Astrocyte (in vitro differentiated cells and primary cell): ENCODE data around the gene RBP4. TPM values are rescaled to one million over a fixed set of nuclear protein-coding genes. Genes with fewer than 3 reads are reported as not detected.

Experiments used
- DNase-seq: peaks from one replicate; pipeline ENCODE4 v3.0.0-alpha.2; 2010; ENCODE audit warnings: low read depth
- FAIRE-seq: peaks from 2 replicates; lab custom pipeline; 2011; peaks lifted over from hg19 to GRCh38; lab: Jason Lieb, UNC
- H2AFZ ChIP-seq: 2 replicates; pipeline ENCODE4 v1.6.0; 2012; ENCODE audit warnings: low read depth, low read length, inconsistent platforms
- H3K27ac ChIP-seq: 2 replicates; pipeline ENCODE4 v1.5.1; 2011; ENCODE audit warnings: low read depth, low read length, inconsistent platforms
- H3K27me3 ChIP-seq: 2 replicates; pipeline ENCODE4 v1.6.0; 2011; ENCODE audit warnings: low read length, inconsistent platforms; ENCODE audit not compliant: insufficient read depth
- H3K36me3 ChIP-seq: 2 replicates; pipeline ENCODE4 v1.5.1; 2011; ENCODE audit warnings: low read length, inconsistent platforms; ENCODE audit not compliant: insufficient read depth
- H3K4me1 ChIP-seq: 2 replicates; pipeline ENCODE4 v1.5.1; 2011; ENCODE audit warnings: low read length, inconsistent platforms; ENCODE audit not compliant: insufficient read depth
- H3K4me2 ChIP-seq: 2 replicates; pipeline ENCODE4 v1.6.0; 2012; ENCODE audit warnings: low read length, inconsistent platforms
- H3K4me3 ChIP-seq: 2 replicates; pipeline ENCODE4 v1.5.1; 2011; ENCODE audit warnings: low read depth, mild to moderate bottlenecking, low read length, inconsistent platforms; ENCODE audit not compliant: insufficient read depth
- H3K79me2 ChIP-seq: 2 replicates; pipeline ENCODE4 v1.6.0; 2012; ENCODE audit warnings: mild to moderate bottlenecking, low read length, inconsistent platforms; ENCODE audit not compliant: insufficient read depth
- H3K9ac ChIP-seq: 2 replicates; pipeline ENCODE4 v1.6.0; 2012; ENCODE audit warnings: mild to moderate bottlenecking, low read length, inconsistent platforms
- H3K9me3 ChIP-seq: 2 replicates; pipeline ENCODE4 v1.5.1; 2012; ENCODE audit warnings: low read depth, mild to moderate bottlenecking, low read length, inconsistent platforms; ENCODE audit not compliant: insufficient read depth
- H4K20me1 ChIP-seq: 2 replicates; pipeline ENCODE4 v1.6.0; 2012; ENCODE audit warnings: low read length, inconsistent platforms; ENCODE audit not compliant: insufficient read depth
- H3K27ac Mint-ChIP-seq: one replicate; pipeline ENCODE4 v1.8.0; 2021; ENCODE audit warnings: mild to moderate bottlenecking, mixed read lengths; ENCODE audit not compliant: unreplicated experiment
- H3K27me3 Mint-ChIP-seq: one replicate; pipeline ENCODE4 v1.8.0; 2021; ENCODE audit warnings: low read depth, mixed read lengths; ENCODE audit not compliant: unreplicated experiment
- H3K36me3 Mint-ChIP-seq: one replicate; pipeline ENCODE4 v1.8.0; 2021; ENCODE audit warnings: low read depth, mixed read lengths; ENCODE audit not compliant: unreplicated experiment
- H3K4me1 Mint-ChIP-seq: one replicate; pipeline ENCODE4 v1.8.0; 2021; ENCODE audit warnings: low read depth, mixed read lengths; ENCODE audit not compliant: unreplicated experiment
- H3K4me3 Mint-ChIP-seq: one replicate; pipeline ENCODE4 v1.8.0; 2021; ENCODE audit warnings: mild to moderate bottlenecking, moderate library complexity, mixed read lengths; ENCODE audit not compliant: unreplicated experiment
- H3K9me3 Mint-ChIP-seq: one replicate; pipeline ENCODE4 v1.8.0; 2021; ENCODE audit warnings: mild to moderate bottlenecking, mixed read lengths; ENCODE audit not compliant: unreplicated experiment
- CTCF ChIP-seq: IDR thresholded peaks from 2 replicates; pipeline ENCODE4 v1.5.1; 2011; ENCODE audit warnings: low read depth, mild to moderate bottlenecking, inconsistent platforms, low read length, moderate library complexity; ENCODE audit not compliant: insufficient read depth
- EZH2 ChIP-seq: IDR thresholded peaks from 2 replicates; pipeline ENCODE4 v1.6.1; 2012; ENCODE audit warnings: mild to moderate bottlenecking, low read length, inconsistent platforms; ENCODE audit not compliant: insufficient read depth
- total RNA-seq: library from RNA; stranded (reverse); gene quantifications from 2 replicates; pipeline ENCODE4 v1.2.1, GENCODE V29; 2021

The RBP4 gene
- total RNA-seq, 1 donor from 2014 or later: 0.27 TPM

DNA sequence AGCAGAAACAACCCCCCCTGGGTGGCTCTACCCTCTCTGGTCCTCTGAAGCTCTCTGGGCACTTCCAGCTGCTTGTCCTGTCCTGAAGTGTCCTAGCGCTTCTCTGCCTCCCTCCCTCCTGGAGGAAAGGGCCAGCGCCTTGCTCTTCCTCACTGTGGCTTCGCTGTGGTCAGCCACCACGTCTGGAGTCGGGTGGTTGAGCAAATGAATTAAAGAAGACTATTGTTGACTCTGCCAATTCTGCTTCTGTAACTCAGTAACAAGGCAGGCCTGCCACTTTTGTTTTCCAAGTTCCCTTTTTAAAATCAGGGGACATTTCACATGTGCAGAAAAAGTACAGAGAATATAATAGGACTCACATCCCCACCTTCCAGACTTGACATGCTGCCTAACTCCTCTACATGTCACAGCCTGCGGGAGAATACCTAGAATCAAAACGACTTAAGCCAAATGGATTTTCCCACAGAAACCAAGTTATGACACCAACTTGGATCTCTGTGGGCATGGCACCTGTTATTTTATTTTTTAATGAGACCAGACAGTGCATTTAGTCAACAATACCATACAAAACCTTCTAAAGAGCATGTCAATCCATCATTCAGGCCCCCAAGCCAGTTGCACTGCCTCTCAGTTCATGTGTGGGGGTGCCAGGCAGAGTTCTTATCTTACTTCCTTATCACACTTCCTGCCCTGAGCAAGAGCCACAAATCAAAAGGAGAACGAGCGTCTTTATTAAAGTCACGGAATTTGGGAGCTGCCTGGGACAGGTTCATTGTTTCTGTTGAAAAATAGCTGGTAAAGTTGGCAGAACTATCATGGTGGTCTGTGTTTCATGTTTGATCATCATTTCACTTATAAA, 27.8 kb downstream of the RBP4 start:
- H3K27ac Mint-ChIP-seq: no peak overlapping the region
- H3K27me3 Mint-ChIP-seq: peaks cover 65% of the 10 kb centered on the region
- H2AFZ ChIP-seq: no peak overlapping the region

DNA sequence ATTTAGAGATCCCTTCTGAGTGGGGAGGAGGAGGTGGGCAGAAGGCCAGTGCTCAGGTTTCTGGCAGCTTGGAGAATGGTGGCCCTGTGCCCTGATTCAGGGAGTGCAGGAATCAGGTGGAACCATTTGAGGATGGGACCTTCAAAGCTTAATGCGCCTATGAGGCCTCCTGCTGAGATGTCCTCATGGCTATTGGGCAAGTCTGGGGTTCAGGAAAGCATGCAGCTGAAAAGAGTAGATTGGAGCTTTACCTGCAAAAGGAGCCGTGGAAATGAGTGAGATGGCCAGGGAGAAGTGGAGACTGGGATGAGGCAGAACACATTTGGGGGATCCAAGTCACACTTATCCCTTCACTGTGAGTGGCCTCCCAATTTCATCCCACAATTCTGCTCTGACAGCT, 28.4 kb downstream of the RBP4 start:
- H4K20me1 ChIP-seq: no peaks in the 10 kb centered on the region
- H3K4me1 ChIP-seq: no peaks in the 10 kb centered on the region
- no peak overlapping the region for H3K4me3 Mint-ChIP-seq
- FAIRE-seq (no peak), DNase-seq (no peak)
- H3K27me3 ChIP-seq: peaks cover 61% of the 10 kb centered on the region
- no peak overlapping the region for H2AFZ ChIP-seq
- H3K9me3 Mint-ChIP-seq: peaks cover under 1% of the 10 kb centered on the region
- H3K27ac Mint-ChIP-seq: no peak overlapping the region
- H3K27ac ChIP-seq: no peak overlapping the region
- H3K36me3 Mint-ChIP-seq: no peaks in the 10 kb centered on the region
- no peaks in the 10 kb centered on the region for H3K79me2 ChIP-seq
- H3K4me2 ChIP-seq: no peak overlapping the region
- no peaks in the 10 kb centered on the region for H3K9me3 ChIP-seq
- H3K36me3 ChIP-seq: no peaks in the 10 kb centered on the region
- no peak overlapping the region for H3K4me3 ChIP-seq
- no peak overlapping the region for H3K9ac ChIP-seq
- H3K27me3 Mint-ChIP-seq: peaks cover 72% of the 10 kb centered on the region
- no peaks in the 10 kb centered on the region for H3K4me1 Mint-ChIP-seq
- TF ChIP-seq EZH2: no peak

More for the DNA sequence above, 27.8 kb downstream of the RBP4 start:
- FAIRE-seq (no peak), DNase-seq (no peak)
- H3K9me3 ChIP-seq: no peaks in the 10 kb centered on the region
- no peaks in the 10 kb centered on the region for H3K36me3 ChIP-seq
- H3K27me3 ChIP-seq: peaks cover 55% of the 10 kb centered on the region
- no peak overlapping the region for H3K4me2 ChIP-seq
- Mint-ChIP-seq H3K4me1 (no peaks in the 10 kb centered on the region), H3K9me3 (no peaks in the 10 kb centered on the region), H3K4me3 (no peak overlapping the region), H3K36me3 (no peaks in the 10 kb centered on the region)
- TF ChIP-seq CTCF: no peak
- no peak for TF ChIP-seq EZH2
- H3K79me2 ChIP-seq: no peaks in the 10 kb centered on the region
- H3K4me1 ChIP-seq: no peaks in the 10 kb centered on the region
- no peak overlapping the region for H3K9ac ChIP-seq
- H3K4me3 ChIP-seq: no peak overlapping the region
- H4K20me1 ChIP-seq: no peaks in the 10 kb centered on the region
- no peak overlapping the region for H3K27ac ChIP-seq

- Mint-ChIP-seq H3K4me3 (no peak overlapping the region), H3K36me3 (no peaks in the 10 kb centered on the region), H3K4me1 (no peaks in the 10 kb centered on the region), H3K27ac (no peak overlapping the region), H3K27me3 (peaks cover 85% of the 10 kb centered on the region), H3K9me3 (peaks cover 4% of the 10 kb centered on the region)
- H4K20me1 ChIP-seq: no peaks in the 10 kb centered on the region
- no peaks in the 10 kb centered on the region for H3K79me2 ChIP-seq
- FAIRE-seq (no peak), DNase-seq (no peak)
- no peaks in the 10 kb centered on the region for H3K36me3 ChIP-seq
- H3K4me2 ChIP-seq: no peak overlapping the region
- peaks cover 83% of the 10 kb centered on the region for H3K27me3 ChIP-seq
- H3K4me1 ChIP-seq: no peaks in the 10 kb centered on the region
- no peak overlapping the region for H3K4me3 ChIP-seq
- H3K9me3 ChIP-seq: no peaks in the 10 kb centered on the region
- no peak overlapping the region for H3K9ac ChIP-seq
- TF ChIP-seq CTCF: no peak
- TF ChIP-seq EZH2: no peak
- no peak overlapping the region for H2AFZ ChIP-seq
- H3K27ac ChIP-seq: no peak overlapping the region
These were observed 30.7 kb downstream of the RBP4 start for GRCh38 chr10:93570383-93570782.
